ENCODE results near the gene UQCC5.

Gene UQCC5

GRCh38 chr3:52534281-52535183 is 1.9 kb upstream of the UQCC5 start:
- no peak for DNase-seq (ENCODE audit: low spot score)

- no peak for DNase-seq (ENCODE audit: low spot score)
Observed at GRCh38 chr3:52535411-52536111, 844 bp upstream of the UQCC5 start.

DNA sequence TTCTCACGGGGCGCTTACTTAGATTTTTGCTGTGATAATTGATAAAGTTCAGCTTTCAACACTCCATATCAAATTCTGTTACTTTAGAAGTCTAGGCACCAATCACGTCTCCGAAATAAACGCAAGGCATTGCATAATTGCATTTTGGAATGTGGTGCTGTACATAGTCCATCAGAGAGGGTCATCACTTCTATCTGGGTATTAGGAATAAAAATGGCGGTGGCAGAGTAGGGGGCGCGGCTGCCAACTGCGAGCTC is 365 bp upstream of the UQCC5 start:
- DNase-seq (ENCODE audit: low spot score): no peak

DNA sequence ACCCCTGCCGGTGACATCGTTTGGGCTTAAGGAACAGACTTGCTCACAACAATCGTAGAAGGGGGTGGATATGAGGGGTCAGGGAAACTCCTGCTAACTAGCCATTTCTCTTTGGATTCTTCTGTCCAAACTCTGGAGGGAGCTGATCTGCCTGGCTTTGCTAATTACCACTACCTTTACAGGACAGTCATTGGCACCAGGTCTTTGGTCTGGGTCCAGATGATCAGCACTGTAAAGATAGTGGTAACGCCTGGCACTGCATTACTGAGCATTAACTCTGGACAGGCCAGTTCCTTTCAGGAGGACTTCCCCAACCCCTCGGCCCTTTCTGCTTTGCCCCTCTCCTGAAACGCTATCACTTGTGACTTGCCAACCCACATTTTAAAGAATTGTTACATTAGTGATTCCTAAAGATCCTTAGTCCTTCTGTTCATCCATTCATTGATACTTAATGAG is 788 bp downstream of the UQCC5 start:
- no peak for DNase-seq (ENCODE audit: low spot score)

- DNase-seq (ENCODE audit: low spot score): no peak
Observed at GRCh38 chr3:52537726-52538421, 1.5 kb downstream of the UQCC5 start.

DNA sequence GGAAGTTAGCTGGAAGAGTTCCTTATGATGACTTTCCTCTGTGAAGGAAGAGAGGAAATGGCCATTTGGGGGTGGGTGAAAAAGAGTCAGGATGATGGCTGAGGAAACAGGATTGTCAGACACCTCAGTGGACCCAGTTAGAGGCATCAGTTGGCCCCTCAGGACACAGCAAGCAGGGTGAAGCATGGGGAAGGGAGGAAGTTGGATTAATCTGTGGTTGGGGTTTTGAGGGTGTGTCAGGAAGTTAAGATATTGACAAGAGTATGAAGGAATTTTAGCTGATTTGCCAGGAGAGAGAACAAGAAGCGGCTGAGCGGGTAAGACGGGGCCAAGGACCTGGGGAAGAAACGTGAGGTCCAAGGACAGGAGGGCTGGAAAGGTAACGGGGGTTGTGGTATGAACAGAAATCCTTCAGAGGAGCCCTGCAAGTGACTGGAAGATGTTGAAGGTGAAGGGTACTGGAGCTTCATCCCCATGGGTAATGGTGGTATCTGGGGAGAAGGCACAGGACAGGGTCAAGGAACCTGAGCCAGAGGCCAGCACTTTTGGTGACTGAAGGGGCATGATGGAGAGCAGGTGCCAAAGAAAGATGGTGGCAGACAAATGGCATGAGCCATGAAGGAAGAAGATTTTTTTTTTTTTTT is 2.7 kb downstream of the UQCC5 start:
- no peak for DNase-seq (ENCODE audit: low spot score)

DNA sequence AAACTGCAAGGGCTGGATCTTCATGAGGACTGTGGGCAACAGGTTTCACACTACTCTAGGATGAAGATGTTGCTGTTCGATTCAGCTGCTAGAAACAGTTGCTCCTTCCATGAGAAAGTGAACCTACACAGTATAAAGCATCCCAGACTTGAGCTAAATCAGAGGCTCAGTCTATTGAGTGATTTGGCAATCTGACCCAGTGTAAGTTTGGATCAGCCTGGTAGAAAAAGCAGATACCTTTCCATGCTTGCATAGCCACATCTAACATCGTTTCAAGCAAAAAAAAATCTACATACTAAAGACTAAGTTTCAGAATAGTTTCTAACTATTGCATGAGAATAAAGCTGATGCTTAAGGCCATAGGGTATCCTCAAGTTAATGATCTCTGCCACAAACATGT is 4.6 kb downstream of the UQCC5 start:
- DNase-seq (ENCODE audit: low spot score): no peak

DNA sequence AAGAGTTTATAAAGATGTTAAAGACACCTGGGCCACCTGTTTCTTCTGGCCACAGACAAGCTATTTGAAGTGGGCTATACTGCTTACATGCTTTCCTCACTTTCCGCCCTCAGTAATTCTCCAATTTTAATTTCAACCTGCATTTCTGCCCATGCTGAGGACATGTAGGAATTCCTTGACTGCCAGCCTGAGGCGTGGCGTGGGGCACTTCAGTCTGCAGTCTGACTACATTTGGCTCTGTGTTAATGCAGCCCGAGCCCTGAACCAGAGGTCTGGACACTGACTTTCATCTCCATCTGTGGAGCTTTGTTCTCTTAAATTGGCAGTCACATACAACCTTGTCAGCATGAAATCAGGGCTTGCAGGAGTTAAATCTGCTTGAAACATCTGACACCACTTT is 8.5 kb downstream of the UQCC5 start:
- DNase-seq (ENCODE audit: low spot score): no peak

GRCh38 chr3:52546111-52546901 is 9.9 kb downstream of the UQCC5 start:
- no peak for DNase-seq (ENCODE audit: low spot score)

DNA sequence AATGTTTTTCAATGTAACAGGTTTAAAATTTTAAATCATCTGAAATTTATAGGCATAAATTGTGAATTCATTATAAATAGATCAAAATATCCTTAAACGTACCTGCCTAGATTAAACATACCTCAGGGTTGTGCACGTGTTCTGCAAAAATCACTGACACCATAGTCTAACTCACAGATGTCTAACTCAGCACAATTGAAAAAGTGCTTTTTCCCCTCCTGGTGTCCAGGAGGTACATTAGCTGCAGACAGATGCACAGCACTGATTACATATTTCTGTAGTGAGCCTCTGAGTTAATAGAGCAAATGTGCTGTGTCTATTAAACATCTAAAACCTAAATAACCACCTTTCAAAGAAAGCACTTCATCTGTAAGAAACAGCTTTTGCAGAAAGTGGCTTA is 10.7 kb downstream of the UQCC5 start:
- DNase-seq (ENCODE audit: low spot score): no peak

GRCh38 chr3:52551118-52551517 is 14.7 kb downstream of the UQCC5 start:
- DNase-seq (ENCODE audit: low spot score): no peak

GRCh38 chr3:52552089-52552488 is 15.7 kb downstream of the UQCC5 start:
- no peak for DNase-seq (ENCODE audit: low spot score)

DNA sequence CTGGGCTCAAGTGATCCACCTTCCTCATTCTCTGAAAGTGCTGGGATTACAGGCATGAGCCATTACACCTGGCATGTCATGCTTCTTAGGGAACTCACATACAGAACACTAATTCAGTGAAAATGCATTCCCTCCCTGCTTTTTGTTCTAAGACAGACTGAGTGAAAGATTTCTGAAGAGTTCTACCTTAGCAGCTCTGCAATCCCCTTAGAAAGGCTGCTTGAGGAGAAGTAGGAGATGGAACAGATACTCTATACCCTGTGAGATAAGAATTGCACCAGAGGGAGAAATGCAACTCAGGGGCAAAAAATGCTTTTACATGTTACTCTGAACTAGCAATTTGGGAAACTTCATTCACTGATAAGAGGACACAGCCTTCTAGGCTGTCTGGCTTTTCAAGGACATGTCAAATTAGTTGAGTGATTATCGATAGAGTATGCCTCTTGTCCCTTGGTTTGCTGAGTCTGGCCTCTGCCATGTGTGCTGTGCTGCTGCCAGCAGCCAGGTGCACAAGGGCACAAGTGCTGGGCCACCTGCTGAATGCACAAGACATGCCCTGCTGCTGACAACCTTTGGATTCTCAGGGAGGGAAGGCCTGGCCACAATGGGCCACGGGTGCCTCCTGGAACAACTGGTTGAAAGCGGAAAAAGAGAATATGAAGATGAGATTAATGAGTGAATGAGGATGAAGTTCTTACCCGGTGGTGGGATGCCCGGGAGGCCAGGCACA is 17.8 kb downstream of the UQCC5 start:
- DNase-seq (ENCODE audit: low spot score): no peak

- DNase-seq (ENCODE audit: low spot score): no peak
Observed at GRCh38 chr3:52555056-52555455, 18.7 kb downstream of the UQCC5 start.

- no peak for DNase-seq (ENCODE audit: low spot score)
Observed at GRCh38 chr3:52557011-52557960, 20.9 kb downstream of the UQCC5 start.

GRCh38 chr3:52558436-52558835 is 22.0 kb downstream of the UQCC5 start:
- no peak for DNase-seq (ENCODE audit: low spot score)

- no peak for DNase-seq (ENCODE audit: low spot score)
Observed at GRCh38 chr3:52561028-52561747, 24.8 kb downstream of the UQCC5 start.

GRCh38 chr3:52563984-52564383 is 27.6 kb downstream of the UQCC5 start:
- DNase-seq (ENCODE audit: low spot score): no peak

DNA sequence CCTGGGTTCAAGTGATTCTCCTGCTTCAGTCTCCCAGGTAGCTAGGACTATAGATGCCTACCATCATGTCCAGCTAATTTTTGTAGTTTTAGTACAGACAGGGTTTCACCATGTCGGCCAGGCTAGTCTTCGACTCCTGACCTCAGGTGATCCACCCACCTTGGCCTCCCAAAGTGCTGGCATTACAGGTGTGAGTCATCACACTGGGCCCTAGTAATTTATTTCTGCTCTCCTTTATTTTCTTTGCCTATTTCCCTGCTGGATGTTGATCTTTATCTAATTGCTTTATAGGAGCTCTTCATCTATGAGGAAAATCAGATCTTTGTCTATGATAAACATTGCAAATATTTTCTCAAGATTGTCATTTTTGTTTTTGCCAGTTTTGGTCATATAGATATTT is 31.7 kb downstream of the UQCC5 start:
- no peak for DNase-seq (ENCODE audit: low spot score)

Data from globus pallidus (tissue), 1 donor.